ENCODE measurements around the gene TNNI2.
"Not testable (repeated sequence)": the region's sequence is repeated elsewhere in the genome, so short reads cannot be mapped to it uniquely, and the experiment has no call there.

TNNI2 gene

GRCh38 chr11:1838426-1839144 is at the start of gene TNNI2:
Gene TNNI2 (plus strand): TSS chr11:1838981. CDS start chr11:1839697, 716 bp downstream.
- Histone ChIP-seq H3K36me3 (ENCODE audit: control insufficient read depth, insufficient read depth, low read length) (no peaks in the 10 kb centered on the region), H3K4me3 (ENCODE audit: low read length) (no peak within 1 kb of the TSS), H3K27me3 (ENCODE audit: control insufficient read depth, insufficient read depth, low read length) (no peaks in the 10 kb centered on the region), H3K4me1 (ENCODE audit: control insufficient read depth, insufficient read depth, low read length) (no peaks in the 10 kb centered on the region; the same call in 1 of the 2 replicates), H3K9me3 (ENCODE audit: control insufficient read depth, insufficient read depth, low read length) (no peaks in the 10 kb centered on the region), H3K27ac (ENCODE audit: low read length) (no peak within 1 kb of the TSS)
- WGBS (ENCODE audit: insufficient coverage, insufficient read length): no CpG with 5 or more reads among the region's 32 CpGs
- DNase-seq (ENCODE audit: low read depth, low spot score): no peak

- H3K4me3 ChIP-seq (ENCODE audit: low read length): no peak overlapping the region
- no peak overlapping the region for H3K27ac ChIP-seq (ENCODE audit: low read length)
- H3K36me3 ChIP-seq (ENCODE audit: control insufficient read depth, insufficient read depth, low read length): no peaks in the 10 kb centered on the region
- H3K9me3 ChIP-seq (ENCODE audit: control insufficient read depth, insufficient read depth, low read length): no peaks in the 10 kb centered on the region
- no CpG with 5 or more reads among the region's 6 CpGs for WGBS (ENCODE audit: insufficient coverage, insufficient read length)
- H3K27me3 ChIP-seq (ENCODE audit: control insufficient read depth, insufficient read depth, low read length): no peaks in the 10 kb centered on the region
- no peak for DNase-seq (ENCODE audit: low read depth, low spot score)
- no peaks in the 10 kb centered on the region for H3K4me1 ChIP-seq (ENCODE audit: control insufficient read depth, insufficient read depth, low read length)
These were observed 46.9 kb upstream of the TNNI2 start for GRCh38 chr11:1791912-1792311.

DNA sequence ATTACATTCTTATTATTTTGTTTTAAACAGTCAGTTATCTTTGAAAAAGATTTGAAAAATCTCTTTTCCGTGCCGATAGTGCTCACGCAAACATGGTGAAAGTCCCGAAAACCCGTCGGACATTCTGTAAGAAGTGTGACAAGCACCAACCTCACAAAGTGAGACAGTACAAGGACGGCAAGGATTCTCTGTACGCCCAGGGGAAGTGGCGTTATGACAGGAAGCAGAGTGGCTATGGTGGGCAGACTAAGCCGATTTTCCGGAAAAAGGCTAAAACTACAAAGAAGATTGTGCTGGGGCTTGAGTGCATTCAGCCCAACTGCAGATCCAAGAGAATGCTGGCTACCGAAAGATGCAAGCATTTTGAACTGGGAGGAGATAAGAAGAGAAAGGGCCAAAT is 46.3 kb upstream of the TNNI2 start:
- H3K27me3 ChIP-seq (ENCODE audit: control insufficient read depth, insufficient read depth, low read length): no peaks in the 10 kb centered on the region
- no CpG with 5 or more reads among the region's 12 CpGs for WGBS (ENCODE audit: insufficient coverage, insufficient read length)

GRCh38 chr11:1793081-1793480 is 45.7 kb upstream of the TNNI2 start:
- H3K27ac ChIP-seq (ENCODE audit: low read length): no peak overlapping the region
- H3K4me3 ChIP-seq (ENCODE audit: low read length): no peak overlapping the region
- no peaks in the 10 kb centered on the region for H3K9me3 ChIP-seq (ENCODE audit: control insufficient read depth, insufficient read depth, low read length)
- no peaks in the 10 kb centered on the region for H3K4me1 ChIP-seq (ENCODE audit: control insufficient read depth, insufficient read depth, low read length)
- no peaks in the 10 kb centered on the region for H3K27me3 ChIP-seq (ENCODE audit: control insufficient read depth, insufficient read depth, low read length)
- WGBS (ENCODE audit: insufficient coverage, insufficient read length): no CpG with 5 or more reads among the region's 3 CpGs
- DNase-seq (ENCODE audit: low read depth, low spot score): no peak
- H3K36me3 ChIP-seq (ENCODE audit: control insufficient read depth, insufficient read depth, low read length): no peaks in the 10 kb centered on the region

More for the DNA sequence above, 46.3 kb upstream of the TNNI2 start:
- Histone ChIP-seq H3K36me3 (ENCODE audit: control insufficient read depth, insufficient read depth, low read length) (no peaks in the 10 kb centered on the region), H3K27ac (ENCODE audit: low read length) (no peak overlapping the region), H3K9me3 (ENCODE audit: control insufficient read depth, insufficient read depth, low read length) (no peaks in the 10 kb centered on the region), H3K4me3 (ENCODE audit: low read length) (no peak overlapping the region), H3K4me1 (ENCODE audit: control insufficient read depth, insufficient read depth, low read length) (no peaks in the 10 kb centered on the region)
- DNase-seq (ENCODE audit: low read depth, low spot score): no peak

DNA sequence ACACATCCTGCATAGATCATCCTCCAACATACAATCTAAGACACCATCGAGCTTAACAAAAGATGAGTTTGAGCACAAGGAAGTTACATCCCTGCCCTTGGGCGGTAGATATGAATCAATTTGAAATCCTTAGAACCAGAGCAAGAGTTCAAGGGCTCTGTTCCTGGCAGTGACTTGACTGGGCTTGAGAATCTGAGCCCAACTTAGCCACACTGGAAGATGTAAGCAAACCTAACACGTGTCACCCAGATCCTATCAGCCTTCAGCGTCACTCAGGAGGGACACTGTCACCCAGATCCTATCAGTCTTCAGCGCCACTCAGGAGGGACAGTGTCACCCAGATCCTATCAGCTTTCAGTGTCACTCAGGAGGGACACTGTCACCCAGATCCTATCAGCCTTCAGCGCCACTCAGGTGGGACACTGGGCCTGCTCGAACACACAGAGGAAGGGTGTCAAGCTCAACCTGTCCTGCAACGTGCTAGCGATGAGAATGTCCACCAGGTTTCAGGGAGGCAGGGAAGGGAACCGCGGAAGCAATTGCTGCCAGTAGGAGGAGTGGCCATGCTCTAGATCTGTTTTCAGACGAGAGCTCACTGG is 42.3 kb upstream of the TNNI2 start:
- no peak for DNase-seq (ENCODE audit: low read depth, low spot score)
- Histone ChIP-seq H3K27me3 (ENCODE audit: control insufficient read depth, insufficient read depth, low read length) (no peaks in the 10 kb centered on the region), H3K27ac (ENCODE audit: low read length) (no peak overlapping the region), H3K36me3 (ENCODE audit: control insufficient read depth, insufficient read depth, low read length) (no peaks in the 10 kb centered on the region), H3K4me1 (ENCODE audit: control insufficient read depth, insufficient read depth, low read length) (no peaks in the 10 kb centered on the region), H3K4me3 (ENCODE audit: low read length) (no peak overlapping the region), H3K9me3 (ENCODE audit: control insufficient read depth, insufficient read depth, low read length) (no peaks in the 10 kb centered on the region)
- WGBS (ENCODE audit: insufficient coverage, insufficient read length): no CpG with 5 or more reads among the region's 12 CpGs

DNA sequence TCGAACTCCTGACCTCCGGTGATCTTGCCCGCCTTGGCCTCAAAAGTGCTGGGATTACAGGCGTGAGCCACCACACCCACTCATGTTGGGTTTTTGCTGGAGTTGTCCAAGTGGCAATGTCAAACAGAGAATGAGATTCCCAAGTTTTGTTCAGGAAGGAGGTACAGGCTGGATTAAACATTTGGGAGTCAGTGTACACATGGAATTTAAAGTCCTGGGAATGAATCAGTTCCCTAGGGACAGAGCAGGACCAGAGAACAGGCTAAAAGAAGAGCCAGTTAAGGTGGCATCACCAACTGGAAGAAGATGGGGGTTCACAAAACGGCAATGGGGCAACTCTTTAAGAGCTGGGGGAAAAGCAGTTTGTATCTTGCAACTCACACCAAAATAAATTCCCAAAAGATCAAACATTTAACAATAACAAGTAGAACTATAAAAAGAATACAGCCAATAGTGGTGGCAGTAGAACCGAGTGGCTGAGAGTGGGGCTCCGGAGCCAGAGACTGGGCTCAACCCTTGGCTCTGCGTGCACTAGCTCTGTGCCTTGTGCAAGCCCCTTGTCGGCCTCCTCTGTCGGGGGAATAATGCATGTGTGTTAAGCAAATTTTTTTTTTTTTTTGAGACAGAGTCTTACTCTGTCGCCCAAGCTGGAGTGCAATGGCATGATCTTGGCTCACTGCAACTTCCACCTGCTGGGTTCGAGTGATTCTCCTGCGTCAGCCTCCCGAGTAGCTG is 41.2 kb upstream of the TNNI2 start:
- no peaks in the 10 kb centered on the region for H3K4me1 ChIP-seq (ENCODE audit: control insufficient read depth, insufficient read depth, low read length)
- no CpG with 5 or more reads among the region's 14 CpGs for WGBS (ENCODE audit: insufficient coverage, insufficient read length)
- no peaks in the 10 kb centered on the region for H3K27me3 ChIP-seq (ENCODE audit: control insufficient read depth, insufficient read depth, low read length)
- no peak overlapping the region for H3K4me3 ChIP-seq (ENCODE audit: low read length)
- DNase-seq (ENCODE audit: low read depth, low spot score): no peak
- no peak overlapping the region for H3K27ac ChIP-seq (ENCODE audit: low read length)
- no peaks in the 10 kb centered on the region for H3K9me3 ChIP-seq (ENCODE audit: control insufficient read depth, insufficient read depth, low read length)
- no peaks in the 10 kb centered on the region for H3K36me3 ChIP-seq (ENCODE audit: control insufficient read depth, insufficient read depth, low read length)

GRCh38 chr11:1803246-1803645 is 35.5 kb upstream of the TNNI2 start:
- Histone ChIP-seq H3K27me3 (ENCODE audit: control insufficient read depth, insufficient read depth, low read length) (no peaks in the 10 kb centered on the region), H3K4me3 (ENCODE audit: low read length) (no peak overlapping the region; the same call in 1 of the 2 replicates), H3K4me1 (ENCODE audit: control insufficient read depth, insufficient read depth, low read length) (no peaks in the 10 kb centered on the region), H3K36me3 (ENCODE audit: control insufficient read depth, insufficient read depth, low read length) (no peaks in the 10 kb centered on the region), H3K9me3 (ENCODE audit: control insufficient read depth, insufficient read depth, low read length) (no peaks in the 10 kb centered on the region), H3K27ac (ENCODE audit: low read length) (no peak overlapping the region)
- no peak for DNase-seq (ENCODE audit: low read depth, low spot score)
- WGBS (ENCODE audit: insufficient coverage, insufficient read length): no CpG with 5 or more reads among the region's 20 CpGs

DNA sequence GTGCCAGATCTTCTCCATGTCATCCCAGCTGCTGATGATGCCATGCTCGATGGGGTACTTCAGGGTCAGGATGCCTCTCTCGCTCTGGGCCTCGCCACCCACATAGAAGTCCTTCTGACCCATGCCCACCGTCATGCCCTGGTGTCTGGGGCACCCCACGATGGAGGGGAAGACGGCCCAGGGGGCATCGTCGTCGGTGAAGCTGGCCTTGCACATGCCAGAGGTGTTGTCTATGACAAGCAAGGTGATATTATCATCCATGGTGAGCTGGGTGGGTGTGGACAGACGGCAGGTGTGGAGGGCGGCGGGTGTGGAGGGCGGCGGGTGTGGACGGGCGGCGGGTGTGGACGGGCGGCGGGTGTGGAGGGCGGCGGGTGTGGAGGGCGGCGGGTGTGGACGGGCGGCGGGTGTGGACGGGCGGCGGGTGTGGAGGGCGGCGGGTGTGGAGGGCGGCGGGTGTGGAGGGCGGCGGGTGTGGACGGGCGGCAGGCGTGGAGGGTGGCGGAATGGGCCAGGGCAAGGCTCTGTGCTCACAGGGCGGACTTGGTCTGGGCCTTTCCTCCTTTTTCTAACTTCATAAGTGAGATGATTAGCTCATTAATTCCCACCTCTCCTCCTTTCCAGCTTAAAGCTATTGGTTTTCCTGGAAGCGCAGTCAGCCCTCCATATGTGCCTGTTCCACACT is 34.8 kb upstream of the TNNI2 start:
- H3K4me3 ChIP-seq (ENCODE audit: low read length); DNase-seq (ENCODE audit: low read depth, low spot score); H3K36me3 ChIP-seq (ENCODE audit: control insufficient read depth, insufficient read depth, low read length); H3K27me3 ChIP-seq (ENCODE audit: control insufficient read depth, insufficient read depth, low read length); H3K4me1 ChIP-seq (ENCODE audit: control insufficient read depth, insufficient read depth, low read length); H3K9me3 ChIP-seq (ENCODE audit: control insufficient read depth, insufficient read depth, low read length); H3K27ac ChIP-seq (ENCODE audit: low read length): not testable (repeated sequence)
- WGBS (ENCODE audit: insufficient coverage, insufficient read length): no CpG with 5 or more reads among the region's 42 CpGs

- WGBS (ENCODE audit: insufficient coverage, insufficient read length): no CpG with 5 or more reads among the region's 15 CpGs
- no peak for DNase-seq (ENCODE audit: low read depth, low spot score)
- Histone ChIP-seq H3K4me3 (ENCODE audit: low read length) (no peak overlapping the region), H3K9me3 (ENCODE audit: control insufficient read depth, insufficient read depth, low read length) (no peaks in the 10 kb centered on the region), H3K36me3 (ENCODE audit: control insufficient read depth, insufficient read depth, low read length) (no peaks in the 10 kb centered on the region), H3K27me3 (ENCODE audit: control insufficient read depth, insufficient read depth, low read length) (no peaks in the 10 kb centered on the region), H3K27ac (ENCODE audit: low read length) (no peak overlapping the region), H3K4me1 (ENCODE audit: control insufficient read depth, insufficient read depth, low read length) (no peaks in the 10 kb centered on the region)
These were observed 33.3 kb upstream of the TNNI2 start for GRCh38 chr11:1805525-1805924.

DNA sequence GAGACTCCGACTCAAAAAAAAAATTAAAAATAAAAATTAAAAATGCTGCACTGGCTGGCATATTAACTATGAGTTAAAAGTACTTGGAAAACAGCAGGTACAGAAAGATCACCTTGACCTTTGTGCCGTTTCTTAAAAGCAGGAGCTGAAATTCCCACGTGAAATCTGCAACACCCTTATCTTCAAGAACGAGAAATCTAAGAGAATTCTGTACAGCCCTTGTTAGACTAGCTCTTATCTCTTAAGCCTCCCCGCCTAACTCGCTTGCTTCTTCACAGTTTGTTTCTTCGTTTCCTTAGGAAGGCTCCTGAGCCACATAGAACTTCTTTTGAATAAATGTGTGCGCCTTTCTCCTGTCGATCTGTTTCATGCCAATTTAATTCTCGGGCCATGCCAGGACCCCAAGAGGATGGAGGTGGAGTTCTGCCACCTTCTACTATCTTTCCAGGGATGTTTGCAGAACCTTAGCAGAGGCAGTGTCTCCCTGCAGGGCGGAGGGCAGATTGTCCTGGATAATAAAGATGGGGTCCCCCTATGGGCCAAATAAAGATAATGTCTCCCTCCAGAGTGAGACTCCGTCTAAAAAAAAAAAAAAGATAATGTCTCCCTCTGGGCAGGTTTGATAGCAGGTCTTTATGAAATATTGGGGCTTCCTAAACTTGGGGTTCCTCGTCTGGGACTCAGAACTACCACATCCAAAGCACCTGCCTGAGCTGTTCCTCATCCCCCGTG is 31.4 kb upstream of the TNNI2 start:
- Histone ChIP-seq H3K9me3 (ENCODE audit: control insufficient read depth, insufficient read depth, low read length) (no peaks in the 10 kb centered on the region), H3K36me3 (ENCODE audit: control insufficient read depth, insufficient read depth, low read length) (no peaks in the 10 kb centered on the region), H3K4me3 (ENCODE audit: low read length) (no peak overlapping the region), H3K27ac (ENCODE audit: low read length) (no peak overlapping the region), H3K4me1 (ENCODE audit: control insufficient read depth, insufficient read depth, low read length) (no peaks in the 10 kb centered on the region), H3K27me3 (ENCODE audit: control insufficient read depth, insufficient read depth, low read length) (no peaks in the 10 kb centered on the region)
- no peak for DNase-seq (ENCODE audit: low read depth, low spot score)
- WGBS (ENCODE audit: insufficient coverage, insufficient read length): no CpG with 5 or more reads among the region's 14 CpGs
